Panc1 (cell line): ENCODE measurements around the gene SERPINB13. TPM values are rescaled to one million over a fixed set of nuclear protein-coding genes. Genes with fewer than 3 reads are reported as not detected.

Experiments used
- ATAC-seq: fragments of 200-7000 bp; cut with Tn5 transposase; 2 replicates; pipeline ENCODE4 v1.9.1; 2020; ENCODE audit warnings: mild to moderate bottlenecking, moderate library complexity
- BruUV-seq: library from RNA; stranded (reverse); fragments of 400-500 nt; replicated peaks from 2 replicates; lab custom pipeline; 2021; lab: Mats Ljungman, UMichigan
- CTCF ChIA-PET: fragments of 300-600 bp; sonication (Branson Sonifier 250); formaldehyde crosslinking; loops from one replicate; lab custom pipeline; 2022; ENCODE audit warnings: antibody characterized with exemption; lab: Charles Lee
- POLR2A ChIA-PET: fragments of 300-600 bp; sonication (Branson Sonifier 250); formaldehyde crosslinking; loops from one replicate; lab custom pipeline; 2022; ENCODE audit warnings: antibody characterized with exemption; lab: Charles Lee
- DNase-seq: peaks from one replicate; pipeline ENCODE4 v3.0.0-alpha.2; 2010; ENCODE audit warnings: low read depth, low spot score
- H3K27ac ChIP-seq: 2 replicates; pipeline ENCODE4 v1.5.1; 2011; ENCODE audit warnings: mild to moderate bottlenecking, low read length, inconsistent platforms
- H3K27me3 ChIP-seq: fragments of 200-500 bp; sonication (Bioruptor generic); 2 replicates; pipeline ENCODE4 v1.6.0; 2014; ENCODE audit warnings: low read length, inconsistent platforms; ENCODE audit not compliant: control insufficient read depth, insufficient read depth
- H3K36me3 ChIP-seq: fragments of 200-500 bp; sonication (Bioruptor generic); 2 replicates; pipeline ENCODE4 v1.5.1; 2014; ENCODE audit warnings: inconsistent platforms, mild to moderate bottlenecking, low read length, moderate library complexity; ENCODE audit not compliant: control insufficient read depth, insufficient read depth
- H3K4me1 ChIP-seq: 2 replicates; pipeline ENCODE4 v1.5.1; 2011; ENCODE audit warnings: inconsistent platforms, mild to moderate bottlenecking, low read length, moderate library complexity; ENCODE audit not compliant: control insufficient read depth, insufficient read depth
- H3K4me3 ChIP-seq, 2 experiments: 2 replicates each; pipeline ENCODE4 v1.5.1; 2011 to 2012; ENCODE audit warnings: low read depth in 2 of 2, low read length in 2 of 2, mild to moderate bottlenecking in 2 of 2, inconsistent platforms in 1 of 2, moderate library complexity in 1 of 2
- H3K9me3 ChIP-seq: fragments of 200-500 bp; sonication (Bioruptor generic); 2 replicates; pipeline ENCODE4 v1.5.1; 2014; ENCODE audit warnings: low read depth, mild to moderate bottlenecking, inconsistent platforms, low read length, moderate library complexity; ENCODE audit not compliant: control insufficient read depth, insufficient read depth
- CTCF ChIP-seq: fragments of 450-650 bp; IDR thresholded peaks from 2 replicates; pipeline ENCODE4 v1.5.1; 2017; ENCODE audit warnings: mild to moderate bottlenecking
- POLR2AphosphoS5 ChIP-seq: IDR thresholded peaks from 2 replicates; pipeline ENCODE4 v1.6.1; 2012; ENCODE audit warnings: mild to moderate bottlenecking, low read depth, low read length, moderate library complexity
- REST ChIP-seq, 2 experiments: IDR thresholded peaks; 2 replicates each; pipeline ENCODE4 v1.6.1; 2011 to 2012; ENCODE audit warnings: low read depth in 2 of 2, control low read depth in 1 of 2, low read length in 1 of 2, mild to moderate bottlenecking in 1 of 2, moderate library complexity in 1 of 2; ENCODE audit not compliant: insufficient read depth in 1 of 2
- SIN3A ChIP-seq: IDR thresholded peaks from 2 replicates; pipeline ENCODE4 v1.6.1; 2012; ENCODE audit warnings: low read depth, mild to moderate bottlenecking, low read length, moderate library complexity, borderline replicate concordance; ENCODE audit not compliant: insufficient read depth
- TCF7L2 ChIP-seq: IDR thresholded peaks from 2 replicates; pipeline ENCODE4 v1.6.1; 2011; ENCODE audit warnings: mild to moderate bottlenecking, low read depth, low read length, inconsistent platforms
- in situ Hi-C: cut with HindIII; loops from 2 replicates; pipeline ENCODE4 v1.10.0; 2016; ENCODE audit warnings: low sequenced_read_pairs, low pct_unique_long_range_greater_than_20kb
- intact Hi-C: fragments of 100-400 bp; cut with micrococcal nuclease; formaldehyde crosslinking; loops from one replicate; pipeline ENCODE4 v1.10.0; 2022; ENCODE audit not compliant: unreplicated experiment
- total RNA-seq: library from RNA; stranded (reverse); gene quantifications from one replicate; pipeline ENCODE4 v1.2.1, GENCODE V29; 2021; ENCODE audit not compliant: unreplicated experiment

SERPINB13 gene
- total RNA-seq, 1 experiment from 2014 or later = not detected

- POLR2A ChIA-PET = no interaction called here
- no peak overlapping the region for H3K27ac ChIP-seq
- CTCF ChIA-PET = no interaction called here
- peaks cover 2% of the 10 kb centered on the region; the same call in 1 of the 2 replicates for H3K36me3 ChIP-seq
- BruUV-seq = no TSS peak
- no peaks in the 10 kb centered on the region for H3K27me3 ChIP-seq
- H3K4me1 ChIP-seq = no peaks in the 10 kb centered on the region
- TF ChIP-seq CTCF (no peak), TCF7L2 (no peak), REST (IDR thresholded peaks at IDR 0.05; ENCODE audit: insufficient read depth in 1 of 2, low read depth in 2 of 2, low read length in 1 of 2) (no peak), POLR2AphosphoS5 (no peak), SIN3A (no peak)
- ATAC-seq (no peak), DNase-seq (no peak)
- intact Hi-C loops (no loop called here), in situ Hi-C loops (no loop called here)
- H3K9me3 ChIP-seq = no peaks in the 10 kb centered on the region
- H3K4me3 ChIP-seq = no peak overlapping the region
These were observed 22.6 kb upstream of the SERPINB13 start for GRCh38 chr18:63564561-63564960.

- no TSS peak for BruUV-seq
- H3K36me3 ChIP-seq = peaks cover 2% of the 10 kb centered on the region; the same call in 1 of the 2 replicates
- DNase-seq (no peak), ATAC-seq (no peak)
- TF ChIP-seq SIN3A (no peak), REST (IDR thresholded peaks at IDR 0.05; ENCODE audit: insufficient read depth in 1 of 2, low read depth in 2 of 2, low read length in 1 of 2) (no peak), TCF7L2 (no peak), CTCF (no peak), POLR2AphosphoS5 (no peak)
- in situ Hi-C loops = no loop called here
- ChIA-PET CTCF (no interaction called here), POLR2A (no interaction called here)
- H3K4me1 ChIP-seq = no peaks in the 10 kb centered on the region
- intact Hi-C loops = no loop called here
- no peaks in the 10 kb centered on the region for H3K27me3 ChIP-seq
- no peaks in the 10 kb centered on the region for H3K9me3 ChIP-seq
- H3K27ac ChIP-seq = no peak overlapping the region
- no peak overlapping the region for H3K4me3 ChIP-seq
These were observed 19.9 kb upstream of the SERPINB13 start for GRCh38 chr18:63567276-63567675.
